Measurements from ENCODE around the gene MLLT10.

- TF ChIP-seq YY1 (IDR thresholded peaks at IDR 0.05; ENCODE audit: insufficient read depth, insufficient read length) (no peak), ZNF274 (IDR thresholded peaks at IDR 0.05; ENCODE audit: low read depth, low read length) (no peak)
Measured at GRCh38 chr10:21556527-21556926, 22.5 kb downstream of the MLLT10 start.

Data from NT2/D1 (cell line).